OCI-LY1 (cell line): ENCODE results near the gene TSPYL4.

Experiments
- H2AFZ ChIP-seq: fragments of 200-600 bp; sonication (generic), shearing (Covaris generic); 2 replicates; pipeline ENCODE4 v1.6.0; 2014; ENCODE audit warnings: antibody characterized with exemption, mild to moderate bottlenecking, low read length
- H3F3A ChIP-seq: fragments of 200-600 bp; sonication (generic), shearing (Covaris generic); 2 replicates; pipeline ENCODE4 v1.6.0; 2014; ENCODE audit warnings: mild to moderate bottlenecking, antibody characterized with exemption, low read length, moderate library complexity; ENCODE audit not compliant: insufficient read depth
- H3K27ac ChIP-seq: fragments of 200-600 bp; sonication (generic); 2 replicates; pipeline ENCODE4 v1.5.1; 2014; ENCODE audit warnings: low read length, mixed run types, mild to moderate bottlenecking, low read depth; ENCODE audit not compliant: poor library complexity, severe bottlenecking
- H3K27me3 ChIP-seq: fragments of 200-600 bp; sonication (generic); 2 replicates; pipeline ENCODE4 v1.6.0; 2014; ENCODE audit warnings: antibody characterized with exemption, mild to moderate bottlenecking, low read length, moderate library complexity; ENCODE audit not compliant: insufficient read depth
- H3K36me3 ChIP-seq: fragments of 200-600 bp; sonication (generic); 2 replicates; pipeline ENCODE4 v1.6.1; 2014; ENCODE audit warnings: mild to moderate bottlenecking, antibody characterized with exemption, low read length, moderate library complexity, mixed read lengths; ENCODE audit not compliant: insufficient read depth
- H3K4me1 ChIP-seq: fragments of 200-600 bp; sonication (generic); 2 replicates; pipeline ENCODE4 v1.5.1; 2014; ENCODE audit warnings: mild to moderate bottlenecking, low read length, moderate library complexity; ENCODE audit not compliant: insufficient read depth, severe bottlenecking
- H3K4me2 ChIP-seq: fragments of 200-600 bp; sonication (generic), shearing (Covaris generic); 2 replicates; pipeline ENCODE4 v1.6.1; 2014; ENCODE audit warnings: low read length
- H3K4me3 ChIP-seq: fragments of 200-600 bp; sonication (generic); 2 replicates; pipeline ENCODE4 v1.5.1; 2014; ENCODE audit warnings: low read length, low read depth, mild to moderate bottlenecking, mixed read lengths; ENCODE audit not compliant: poor library complexity, severe bottlenecking
- H3K79me2 ChIP-seq: fragments of 200-600 bp; shearing (Covaris generic); 2 replicates; pipeline ENCODE4 v1.6.1; 2016; ENCODE audit warnings: mixed run types, low read length, mixed read lengths; ENCODE audit not compliant: insufficient read depth
- H3K9ac ChIP-seq: fragments of 200-600 bp; sonication (generic), shearing (Covaris generic); 2 replicates; pipeline ENCODE4 v1.6.1; 2014; ENCODE audit warnings: mild to moderate bottlenecking, low read length, mixed read lengths
- H3K9me2 ChIP-seq: fragments of 200-600 bp; sonication (generic), shearing (Covaris generic); 2 replicates; pipeline ENCODE4 v1.6.1; 2014; ENCODE audit warnings: low read depth, mild to moderate bottlenecking, low read length, mixed read lengths
- H3K9me3 ChIP-seq: fragments of 200-600 bp; shearing (Covaris generic); 2 replicates; pipeline ENCODE4 v1.6.1; 2014; ENCODE audit warnings: low read length, mixed read lengths
- H4K20me1 ChIP-seq: fragments of 200-600 bp; sonication (generic), shearing (Covaris generic); 2 replicates; pipeline ENCODE4 v1.6.0; 2016; ENCODE audit warnings: mild to moderate bottlenecking, low read length; ENCODE audit not compliant: insufficient read depth
- EZH2 ChIP-seq: fragments of 200-600 bp; sonication (generic), shearing (Covaris generic); IDR thresholded peaks from 2 replicates; pipeline ENCODE4 v1.8.0; 2017; ENCODE audit warnings: borderline replicate concordance, mixed run types, mild to moderate bottlenecking, antibody characterized with exemption, low read length, moderate library complexity, mixed read lengths
- TF ChIP-seq, protein P1 (sequence below): fragments of 200-600 bp; sonication (generic), shearing (Covaris generic); IDR thresholded peaks from 2 replicates; pipeline ENCODE4 v1.5.1; 2017; ENCODE audit warnings: mild to moderate bottlenecking, antibody characterized with exemption, low read length, moderate library complexity, mixed read lengths

TSPYL4 gene

DNA sequence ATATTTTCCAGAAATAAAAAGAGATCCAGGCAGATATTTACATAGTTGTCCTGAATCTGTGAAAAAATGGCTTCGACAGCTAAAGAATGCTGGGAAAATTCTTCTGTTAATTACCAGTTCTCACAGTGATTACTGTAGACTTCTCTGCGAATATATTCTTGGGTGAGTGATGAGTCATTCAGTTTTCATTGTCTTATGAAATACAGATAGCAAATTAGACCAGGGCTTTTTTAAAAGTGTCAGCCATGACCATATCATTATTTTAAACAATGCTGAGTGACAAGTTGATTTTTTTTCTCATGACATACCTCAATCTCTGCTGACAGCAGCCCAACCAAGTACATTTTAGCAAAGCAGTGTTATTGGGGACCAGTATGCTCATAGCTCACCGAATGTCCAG, 32.8 kb downstream of the TSPYL4 start:
- Histone ChIP-seq H3K79me2 (no peaks in the 10 kb centered on the region), H3K4me3 (no peak overlapping the region)

DNA sequence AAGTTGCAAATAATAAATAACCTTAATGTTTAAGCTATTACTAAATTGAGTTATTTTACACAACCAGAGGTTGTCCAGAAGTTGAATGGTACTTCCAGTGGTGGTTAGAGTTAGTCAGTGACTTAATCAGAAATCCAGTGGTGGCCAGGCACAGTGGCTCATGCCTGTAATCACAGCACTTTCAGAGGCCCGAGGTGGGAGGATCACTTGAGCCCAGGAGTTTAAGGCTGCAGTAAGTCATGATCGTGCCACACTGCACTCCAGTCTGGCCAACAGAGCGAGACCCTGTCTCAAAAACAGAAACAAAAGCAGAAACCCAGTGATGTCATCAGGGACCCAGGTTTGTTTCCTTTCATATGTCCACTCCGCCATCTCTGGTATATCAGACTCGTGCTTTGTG, 35.0 kb downstream of the TSPYL4 start:
- no peaks in the 10 kb centered on the region for H4K20me1 ChIP-seq
- no peaks in the 10 kb centered on the region for H3K9me2 ChIP-seq
- H3K4me1 ChIP-seq: no peaks in the 10 kb centered on the region
- H3K4me2 ChIP-seq: no peak overlapping the region
- H3K79me2 ChIP-seq: no peaks in the 10 kb centered on the region
- no peak overlapping the region for H3K27ac ChIP-seq
- H3K27me3 ChIP-seq: no peaks in the 10 kb centered on the region
- no peak overlapping the region for H3K4me3 ChIP-seq
- H3K9me3 ChIP-seq: no peaks in the 10 kb centered on the region
- TF ChIP-seq, protein P1, sequence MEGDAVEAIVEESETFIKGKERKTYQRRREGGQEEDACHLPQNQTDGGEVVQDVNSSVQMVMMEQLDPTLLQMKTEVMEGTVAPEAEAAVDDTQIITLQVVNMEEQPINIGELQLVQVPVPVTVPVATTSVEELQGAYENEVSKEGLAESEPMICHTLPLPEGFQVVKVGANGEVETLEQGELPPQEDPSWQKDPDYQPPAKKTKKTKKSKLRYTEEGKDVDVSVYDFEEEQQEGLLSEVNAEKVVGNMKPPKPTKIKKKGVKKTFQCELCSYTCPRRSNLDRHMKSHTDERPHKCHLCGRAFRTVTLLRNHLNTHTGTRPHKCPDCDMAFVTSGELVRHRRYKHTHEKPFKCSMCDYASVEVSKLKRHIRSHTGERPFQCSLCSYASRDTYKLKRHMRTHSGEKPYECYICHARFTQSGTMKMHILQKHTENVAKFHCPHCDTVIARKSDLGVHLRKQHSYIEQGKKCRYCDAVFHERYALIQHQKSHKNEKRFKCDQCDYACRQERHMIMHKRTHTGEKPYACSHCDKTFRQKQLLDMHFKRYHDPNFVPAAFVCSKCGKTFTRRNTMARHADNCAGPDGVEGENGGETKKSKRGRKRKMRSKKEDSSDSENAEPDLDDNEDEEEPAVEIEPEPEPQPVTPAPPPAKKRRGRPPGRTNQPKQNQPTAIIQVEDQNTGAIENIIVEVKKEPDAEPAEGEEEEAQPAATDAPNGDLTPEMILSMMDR: no peak
- TF ChIP-seq EZH2: no peak
- H2AFZ ChIP-seq: no peak overlapping the region
- H3K36me3 ChIP-seq: no peaks in the 10 kb centered on the region
- H3F3A ChIP-seq: no peaks in the 10 kb centered on the region
- no peak overlapping the region for H3K9ac ChIP-seq

More for the DNA sequence above, 32.8 kb downstream of the TSPYL4 start:
- TF ChIP-seq, protein P1: no peak
- TF ChIP-seq EZH2: no peak
- no peak overlapping the region for H3K9ac ChIP-seq
- no peaks in the 10 kb centered on the region for H3K27me3 ChIP-seq
- H3K36me3 ChIP-seq: no peaks in the 10 kb centered on the region
- no peaks in the 10 kb centered on the region for H3K9me3 ChIP-seq
- H3K9me2 ChIP-seq: no peaks in the 10 kb centered on the region
- no peak overlapping the region for H3K4me2 ChIP-seq
- H2AFZ ChIP-seq: no peak overlapping the region
- no peaks in the 10 kb centered on the region for H4K20me1 ChIP-seq
- H3K4me1 ChIP-seq: no peaks in the 10 kb centered on the region
- no peaks in the 10 kb centered on the region for H3F3A ChIP-seq
- H3K27ac ChIP-seq: no peak overlapping the region

DNA sequence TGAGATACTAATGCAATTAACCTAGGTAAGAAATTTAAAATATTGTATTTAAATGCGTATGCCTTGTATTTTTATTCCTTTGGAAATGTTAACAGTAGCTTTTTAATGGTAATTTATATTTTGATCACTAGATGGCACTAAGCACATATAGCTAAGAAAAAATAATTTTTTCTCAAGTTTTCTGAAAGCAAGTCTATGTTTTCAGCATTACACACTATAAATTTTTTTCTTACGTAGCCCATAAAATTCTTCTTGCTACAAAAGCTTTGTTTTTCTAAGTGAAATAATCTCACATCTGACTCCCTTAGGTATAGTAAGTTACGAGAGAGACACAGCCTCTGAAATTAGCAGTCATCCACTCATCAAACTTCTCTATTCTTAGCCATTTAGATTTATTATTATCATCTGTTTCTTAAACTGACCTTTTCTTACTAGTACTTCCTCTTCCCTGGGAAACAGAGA, 35.7 kb downstream of the TSPYL4 start:
- Histone ChIP-seq H3K27me3 (no peaks in the 10 kb centered on the region), H3K36me3 (no peaks in the 10 kb centered on the region), H4K20me1 (no peaks in the 10 kb centered on the region), H3K4me3 (no peak overlapping the region), H3K4me1 (no peaks in the 10 kb centered on the region), H2AFZ (no peak overlapping the region), H3F3A (no peaks in the 10 kb centered on the region), H3K9ac (no peak overlapping the region), H3K9me3 (no peaks in the 10 kb centered on the region), H3K79me2 (no peaks in the 10 kb centered on the region), H3K9me2 (no peaks in the 10 kb centered on the region), H3K27ac (no peak overlapping the region), H3K4me2 (no peak overlapping the region)
- TF ChIP-seq, protein P1: peak; percentile 51; the same call in 1 of the 2 replicates
- no peak for TF ChIP-seq EZH2
